ENCODE measurements around the gene ENTPD3. TPM values are rescaled to one million over a fixed set of nuclear protein-coding genes. Genes with fewer than 3 reads are reported as not detected.
A peak's percentile ranks its signal among the peaks of the same experiment; 100 is the strongest.

The ENTPD3 gene
- total and polyA plus RNA-seq, 7 experiments from 2014 or later: not detected

- ChIA-PET POLR2A (no interaction called here), CTCF (no interaction called here)
- Histone ChIP-seq H3K4me1 (ENCODE audit: control insufficient read depth in 2 of 2, insufficient read depth in 2 of 2, low read length in 2 of 2) (no peaks in the 10 kb centered on the region), H3K27ac (ENCODE audit: low read depth, low read length) (no peak overlapping the region), H3K9me3 (ENCODE audit: control insufficient read depth in 2 of 3, low read length in 3 of 3) (no peaks in the 10 kb centered on the region), H3K4me3 (ENCODE audit: low read length) (no peak overlapping the region), H3K27me3 (ENCODE audit: control insufficient read depth in 2 of 2, insufficient read depth in 2 of 2, low read length in 2 of 2) (no peaks in the 10 kb centered on the region), H3K36me3 (ENCODE audit: control insufficient read depth in 2 of 3, insufficient read depth in 3 of 3, low read length in 3 of 3) (no peaks in the 10 kb centered on the region)
- H3K27ac Mint-ChIP-seq: no peak overlapping the region
- no peak overlapping the region for H3K4me3 Mint-ChIP-seq
- H3K9me3 Mint-ChIP-seq: peaks cover 0 to 3% (median 0%) of the 10 kb centered on the region in 11 donors
- DNase-seq (no peak), ATAC-seq (no peak)
- H3K27me3 Mint-ChIP-seq: peaks cover 13 to 29% (median 14%) of the 10 kb centered on the region in 5 donors
- H3K36me3 Mint-ChIP-seq: peaks cover 0 to 6% (median 0%) of the 10 kb centered on the region in 5 donors
- intact Hi-C loops (cut with micrococcal nuclease): no loop called here
- H3K4me1 Mint-ChIP-seq: peaks cover 0 to 2% (median 0%) of the 10 kb centered on the region in 7 donors
Measured at GRCh38 chr3:40358454-40358853, 28.5 kb upstream of the ENTPD3 start.

GRCh38 chr3:40363674-40364073 is 23.3 kb upstream of the ENTPD3 start:
- ChIA-PET CTCF (no interaction called here), POLR2A (no interaction called here)
- Histone ChIP-seq H3K36me3 (ENCODE audit: control insufficient read depth in 2 of 3, insufficient read depth in 3 of 3, low read length in 3 of 3) (no peaks in the 10 kb centered on the region), H3K27me3 (ENCODE audit: control insufficient read depth in 2 of 2, insufficient read depth in 2 of 2, low read length in 2 of 2) (no peaks in the 10 kb centered on the region), H3K4me1 (ENCODE audit: control insufficient read depth in 2 of 2, insufficient read depth in 2 of 2, low read length in 2 of 2) (no peaks in the 10 kb centered on the region), H3K9me3 (ENCODE audit: control insufficient read depth in 2 of 3, low read length in 3 of 3) (no peaks in the 10 kb centered on the region), H3K27ac (ENCODE audit: low read depth, low read length) (no peak overlapping the region), H3K4me3 (ENCODE audit: low read length) (no peak overlapping the region)
- H3K4me1 Mint-ChIP-seq: no peaks in the 10 kb centered on the region
- peaks cover 0 to 3% (median 0%) of the 10 kb centered on the region in 5 donors for H3K36me3 Mint-ChIP-seq
- intact Hi-C loops (cut with micrococcal nuclease): no loop called here
- H3K27me3 Mint-ChIP-seq: peaks cover 2 to 18% (median 12%) of the 10 kb centered on the region in 5 donors
- H3K27ac Mint-ChIP-seq: no peak overlapping the region
- no peak overlapping the region for H3K4me3 Mint-ChIP-seq
- no peaks in the 10 kb centered on the region for H3K9me3 Mint-ChIP-seq
- DNase-seq (no peak), ATAC-seq (no peak)

GRCh38 chr3:40366203-40367162 is 20.5 kb upstream of the ENTPD3 start:
- POLR2A ChIA-PET: no interaction called here
- peaks cover 0 to 7% (median 0%) of the 10 kb centered on the region in 11 donors for H3K9me3 Mint-ChIP-seq
- no peak overlapping the region for H3K27ac ChIP-seq (ENCODE audit: low read depth, low read length)
- CTCF ChIA-PET: no interaction called here
- no peaks in the 10 kb centered on the region for H3K4me1 Mint-ChIP-seq
- H3K27me3 Mint-ChIP-seq: peaks cover 3 to 32% (median 25%) of the 10 kb centered on the region in 5 donors
- no peaks in the 10 kb centered on the region for H3K36me3 ChIP-seq (ENCODE audit: control insufficient read depth in 2 of 3, insufficient read depth in 3 of 3, low read length in 3 of 3)
- no peak for DNase-seq
- no peaks in the 10 kb centered on the region for H3K4me1 ChIP-seq (ENCODE audit: control insufficient read depth in 2 of 2, insufficient read depth in 2 of 2, low read length in 2 of 2)
- H3K4me3 ChIP-seq (ENCODE audit: low read length): no peak overlapping the region
- no peaks in the 10 kb centered on the region for H3K27me3 ChIP-seq (ENCODE audit: control insufficient read depth in 2 of 2, insufficient read depth in 2 of 2, low read length in 2 of 2)
- ATAC-seq: no peak
- H3K27ac Mint-ChIP-seq: no peak overlapping the region
- no peak overlapping the region for H3K4me3 Mint-ChIP-seq
- H3K36me3 Mint-ChIP-seq: peaks cover 0 to 5% (median 0%) of the 10 kb centered on the region in 5 donors
- intact Hi-C loops (cut with micrococcal nuclease): no loop called here
- H3K9me3 ChIP-seq (ENCODE audit: control insufficient read depth in 2 of 3, low read length in 3 of 3): no peaks in the 10 kb centered on the region

GRCh38 chr3:40369716-40370115 is 17.3 kb upstream of the ENTPD3 start:
- ChIA-PET CTCF (no interaction called here), POLR2A (no interaction called here)
- intact Hi-C loops (cut with micrococcal nuclease): no loop called here
- no peak for DNase-seq
- no peak for ATAC-seq
- Mint-ChIP-seq H3K9me3 (peaks cover 0 to 7% (median 0%) of the 10 kb centered on the region in 11 donors), H3K27me3 (peaks cover 6 to 34% (median 27%) of the 10 kb centered on the region in 5 donors), H3K27ac (no peak overlapping the region), H3K4me3 (no peak overlapping the region), H3K4me1 (no peaks in the 10 kb centered on the region), H3K36me3 (peaks cover 0 to 5% (median 0%) of the 10 kb centered on the region in 5 donors)
- Histone ChIP-seq H3K36me3 (ENCODE audit: control insufficient read depth in 2 of 3, insufficient read depth in 3 of 3, low read length in 3 of 3) (no peaks in the 10 kb centered on the region), H3K4me1 (ENCODE audit: control insufficient read depth in 2 of 2, insufficient read depth in 2 of 2, low read length in 2 of 2) (no peaks in the 10 kb centered on the region), H3K4me3 (ENCODE audit: low read length) (no peak overlapping the region), H3K9me3 (ENCODE audit: control insufficient read depth in 2 of 3, low read length in 3 of 3) (no peaks in the 10 kb centered on the region), H3K27ac (ENCODE audit: low read depth, low read length) (no peak overlapping the region), H3K27me3 (ENCODE audit: control insufficient read depth in 2 of 2, insufficient read depth in 2 of 2, low read length in 2 of 2) (no peaks in the 10 kb centered on the region)

- POLR2A ChIA-PET: no interaction called here
- Histone ChIP-seq H3K9me3 (ENCODE audit: control insufficient read depth in 2 of 3, low read length in 3 of 3) (no peaks in the 10 kb centered on the region), H3K4me3 (ENCODE audit: low read length) (no peak overlapping the region), H3K27me3 (ENCODE audit: control insufficient read depth in 2 of 2, insufficient read depth in 2 of 2, low read length in 2 of 2) (no peaks in the 10 kb centered on the region), H3K27ac (ENCODE audit: low read depth, low read length) (no peak overlapping the region), H3K36me3 (ENCODE audit: control insufficient read depth in 2 of 3, insufficient read depth in 3 of 3, low read length in 3 of 3) (no peaks in the 10 kb centered on the region), H3K4me1 (ENCODE audit: control insufficient read depth in 2 of 2, insufficient read depth in 2 of 2, low read length in 2 of 2) (no peaks in the 10 kb centered on the region)
- ATAC-seq (no peak), DNase-seq (no peak)
- CTCF ChIA-PET: no interaction called here
- Mint-ChIP-seq H3K27me3 (peaks cover 0 to 3% (median 1%) of the 10 kb centered on the region in 5 donors), H3K27ac (no peak overlapping the region), H3K4me1 (peaks cover 0 to 9% (median 0%) of the 10 kb centered on the region in 7 donors), H3K4me3 (no peak overlapping the region), H3K36me3 (peaks cover 0 to 6% (median 0%) of the 10 kb centered on the region in 5 donors), H3K9me3 (peaks cover under 1 to 18% (median 5%) of the 10 kb centered on the region in 11 donors)
- intact Hi-C loops (cut with micrococcal nuclease): no loop called here
Measured at GRCh38 chr3:40377822-40378221, 9.2 kb upstream of the ENTPD3 start.

GRCh38 chr3:40379674-40380306 is 7.2 kb upstream of the ENTPD3 start:
- Histone ChIP-seq H3K9me3 (ENCODE audit: control insufficient read depth in 2 of 3, low read length in 3 of 3) (no peaks in the 10 kb centered on the region), H3K4me1 (ENCODE audit: control insufficient read depth in 2 of 2, insufficient read depth in 2 of 2, low read length in 2 of 2) (no peaks in the 10 kb centered on the region), H3K36me3 (ENCODE audit: control insufficient read depth in 2 of 3, insufficient read depth in 3 of 3, low read length in 3 of 3) (no peaks in the 10 kb centered on the region), H3K27ac (ENCODE audit: low read depth, low read length) (no peak overlapping the region), H3K27me3 (ENCODE audit: control insufficient read depth in 2 of 2, insufficient read depth in 2 of 2, low read length in 2 of 2) (no peaks in the 10 kb centered on the region), H3K4me3 (ENCODE audit: low read length) (no peak overlapping the region)
- CTCF ChIA-PET: no interaction called here
- Mint-ChIP-seq H3K27ac (no peak overlapping the region), H3K4me1 (peaks cover 0 to 9% (median 0%) of the 10 kb centered on the region in 7 donors), H3K4me3 (peak overlapping the region in 1 of 10 donors; percentile 20), H3K36me3 (peaks cover 0 to 6% (median 0%) of the 10 kb centered on the region in 5 donors), H3K27me3 (peaks cover 0 to 12% (median 0%) of the 10 kb centered on the region in 5 donors), H3K9me3 (peaks cover 1 to 18% (median 7%) of the 10 kb centered on the region in 11 donors)
- ATAC-seq (no peak), DNase-seq (no peak)
- intact Hi-C loops (cut with micrococcal nuclease): no loop called here
- POLR2A ChIA-PET: no interaction called here

Data from naive thymus-derived CD4-positive, alpha-beta T cell (primary cell).